GM23248 (cell line): Measurements from ENCODE around the gene DCLK2. TPM values are rescaled to one million over a fixed set of nuclear protein-coding genes. Genes with fewer than 3 reads are reported as not detected.

ENCODE experiments used
- DNase-seq: peaks from one replicate; pipeline ENCODE4 v3.0.0-alpha.2; 2015
- H2AFZ ChIP-seq: fragments of 200-600 bp; sonication (generic); 2 replicates; pipeline ENCODE4 v1.6.1; 2016; ENCODE audit warnings: antibody characterized with exemption
- H3F3A ChIP-seq: fragments of 200-600 bp; sonication (generic); 2 replicates; pipeline ENCODE4 v1.6.1; 2016; ENCODE audit warnings: mild to moderate bottlenecking, antibody characterized with exemption, mixed run types; ENCODE audit not compliant: insufficient read depth
- H3K27ac ChIP-seq: fragments of 200-600 bp; sonication (generic); 2 replicates; pipeline ENCODE4 v1.5.1; 2016; ENCODE audit warnings: mild to moderate bottlenecking
- H3K27me3 ChIP-seq: fragments of 200-600 bp; sonication (generic); replicated peaks from 2 replicates; pipeline ENCODE4 v1.6.1; 2016; ENCODE audit warnings: mild to moderate bottlenecking; ENCODE audit not compliant: insufficient read depth
- H3K36me3 ChIP-seq: fragments of 200-600 bp; sonication (generic); 2 replicates; pipeline ENCODE4 v1.6.1; 2016; ENCODE audit warnings: low read depth, mild to moderate bottlenecking
- H3K4me1 ChIP-seq: fragments of 200-600 bp; sonication (generic); 2 replicates; pipeline ENCODE4 v1.6.1; 2016; ENCODE audit warnings: mild to moderate bottlenecking; ENCODE audit not compliant: insufficient read depth
- H3K4me2 ChIP-seq: fragments of 200-600 bp; sonication (generic); one replicate; pipeline ENCODE4 v1.6.1; 2016; ENCODE audit warnings: mild to moderate bottlenecking; ENCODE audit not compliant: unreplicated experiment
- H3K4me3 ChIP-seq: fragments of 200-600 bp; sonication (generic); 2 replicates; pipeline ENCODE4 v1.5.1; 2016; ENCODE audit warnings: mild to moderate bottlenecking
- H3K79me2 ChIP-seq: fragments of 200-600 bp; sonication (generic); 2 replicates; pipeline ENCODE4 v1.6.1; 2016; ENCODE audit warnings: mild to moderate bottlenecking; ENCODE audit not compliant: insufficient read depth
- H3K9ac ChIP-seq: fragments of 200-600 bp; sonication (generic); 2 replicates; pipeline ENCODE4 v1.6.1; 2016; ENCODE audit warnings: mild to moderate bottlenecking
- H3K9me2 ChIP-seq: fragments of 200-600 bp; sonication (generic); 2 replicates; pipeline ENCODE4 v1.6.1; 2016; ENCODE audit warnings: mixed run types, mild to moderate bottlenecking, moderate library complexity; ENCODE audit not compliant: insufficient read depth
- H3K9me3 ChIP-seq: fragments of 200-600 bp; sonication (generic); one replicate; pipeline ENCODE4 v1.6.1; 2017; ENCODE audit warnings: low read depth
- H4K20me1 ChIP-seq: fragments of 200-600 bp; sonication (generic); 2 replicates; pipeline ENCODE4 v1.6.0; 2016; ENCODE audit not compliant: insufficient read depth
- EZH2 ChIP-seq: fragments of 200-600 bp; sonication (generic); IDR thresholded peaks from 2 replicates; pipeline ENCODE4 v1.6.1; 2018; ENCODE audit warnings: antibody characterized with exemption, mild to moderate bottlenecking; ENCODE audit not compliant: insufficient read depth, poor library complexity, severe bottlenecking
- EZH2phosphoT487 ChIP-seq: fragments of 200-600 bp; sonication (generic); IDR thresholded peaks from 2 replicates; pipeline ENCODE4 v1.6.1; 2018; ENCODE audit warnings: antibody characterized with exemption, moderate library complexity, mild to moderate bottlenecking, low read depth; ENCODE audit not compliant: insufficient read depth
- WGBS, 2 experiments: methylation state at CpG; one replicate each; pipeline ENCODE4 v1.1.6; 2015 to 2017; ENCODE audit warnings: low lambda C conversion rate in 2 of 2, low coverage in 1 of 2; ENCODE audit errors: missing lambda C conversion rate in 2 of 2; 5-methylcytosine and 5-hydroxymethylcytosine counted together
- in situ Hi-C: fragments of 300-500 bp; cut with MboI; formaldehyde crosslinking; loops from 2 replicates; pipeline ENCODE4 v1.15.0; 2020
- polyA plus RNA-seq: library from polyadenylated mRNA; unstranded; fragments of >200 nt; fragmentation: Nextera tagmentation; extraction: Ambion mirVana; gene quantifications from 2 replicates; pipeline ENCODE4 v1.2.1, GENCODE V29; 2016
- total RNA-seq: library from RNA; depleted of rRNA; stranded (reverse); fragments of >200 nt; shearing (Covaris generic); gene quantifications from 2 replicates; pipeline ENCODE4 v1.2.3, GENCODE V29; 2014

DCLK2 gene
- total and polyA plus RNA-seq, 2 experiments from 2014 or later, result 1.3 to 2.9 TPM

DNA sequence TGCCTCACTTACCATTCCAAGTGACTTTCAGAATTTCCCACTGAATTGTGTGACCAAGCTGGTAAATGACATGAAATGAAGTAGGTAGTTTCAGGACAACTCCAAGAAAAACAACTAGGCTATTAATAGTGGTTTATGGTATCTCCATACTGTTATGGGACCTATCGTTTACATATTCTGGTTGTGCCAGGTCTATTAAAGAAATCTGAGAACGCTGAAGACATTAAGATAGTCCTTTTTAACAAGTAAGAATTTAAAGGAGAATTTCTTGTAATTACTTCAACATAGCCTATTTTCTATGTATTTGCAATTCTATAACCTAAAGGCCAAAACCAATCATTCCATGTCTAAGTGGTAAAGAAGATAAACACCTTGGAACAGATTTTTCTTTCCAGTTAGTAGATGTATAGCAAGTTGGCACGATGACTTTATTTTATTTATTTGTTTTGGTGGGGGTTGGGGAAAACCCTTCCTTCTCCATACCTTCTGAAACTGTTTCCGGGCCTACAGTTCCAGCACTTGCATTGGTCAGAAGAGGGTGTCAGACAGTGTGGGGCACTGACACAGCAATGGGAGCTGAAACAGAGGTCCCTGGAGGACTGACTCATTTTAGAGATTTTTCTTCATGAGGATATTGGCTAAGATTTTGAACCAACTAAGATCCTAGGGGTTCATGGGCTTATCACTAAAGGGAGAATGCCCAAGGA, 7.6 kb upstream of the DCLK2 start:
- Histone ChIP-seq H3F3A (peaks cover 17% of the 10 kb centered on the region), H3K4me3 (no peak overlapping the region), H3K4me2 (no peak overlapping the region), H3K9me2 (no peaks in the 10 kb centered on the region), H3K4me1 (peaks cover 34% of the 10 kb centered on the region), H3K27me3 (no peaks in the 10 kb centered on the region), H3K9ac (no peak overlapping the region), H2AFZ (no peak overlapping the region), H4K20me1 (no peaks in the 10 kb centered on the region), H3K27ac (no peak overlapping the region; the same call in 1 of the 2 replicates), H3K79me2 (no peaks in the 10 kb centered on the region), H3K9me3 (no peaks in the 10 kb centered on the region), H3K36me3 (no peaks in the 10 kb centered on the region)
- peak; percentile 74 for DNase-seq
- no peak for TF ChIP-seq EZH2phosphoT487
- TF ChIP-seq EZH2, result no peak
- in situ Hi-C loops, result no loop called here
- 94 to 95% methylated on average over 4 of the region's 4 CpGs for WGBS, 2 experiments

DNA sequence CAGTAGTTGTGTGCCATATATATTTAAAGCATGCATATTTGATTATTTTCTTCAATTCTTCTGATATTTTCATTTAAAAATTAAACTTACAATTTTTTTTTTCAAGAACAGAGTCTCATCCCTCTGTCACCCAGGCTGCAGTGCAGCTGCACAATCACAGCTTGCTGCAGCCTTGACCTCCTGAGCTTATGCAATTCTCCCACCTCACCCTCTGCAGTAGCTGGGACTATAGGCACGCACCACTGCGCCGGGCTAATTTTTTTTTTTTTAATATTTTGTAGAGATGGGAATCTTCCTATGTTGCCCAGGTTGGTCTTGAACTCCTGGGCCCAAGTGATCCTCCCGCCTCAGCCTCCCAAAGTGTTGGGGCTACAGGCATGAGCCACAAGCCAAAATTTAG, 5.8 kb upstream of the DCLK2 start:
- TF ChIP-seq EZH2phosphoT487, result no peak
- TF ChIP-seq EZH2, result no peak
- WGBS, 2 experiments, result 98 to 100% methylated on average over 4 of the region's 4 CpGs
- H3K79me2 ChIP-seq, result no peaks in the 10 kb centered on the region
- no peaks in the 10 kb centered on the region for H3K9me3 ChIP-seq
- H3K9ac ChIP-seq, result peak overlapping the region; percentile 23; the same call in 1 of the 2 replicates
- peaks cover 34% of the 10 kb centered on the region for H3K4me1 ChIP-seq
- H3K9me2 ChIP-seq, result no peaks in the 10 kb centered on the region
- H2AFZ ChIP-seq, result no peak overlapping the region
- in situ Hi-C loops, result no loop called here
- no peak for DNase-seq
- H3F3A ChIP-seq, result peaks cover 17% of the 10 kb centered on the region
- H3K4me3 ChIP-seq, result no peak overlapping the region
- no peaks in the 10 kb centered on the region for H3K27me3 ChIP-seq
- no peaks in the 10 kb centered on the region for H4K20me1 ChIP-seq
- no peaks in the 10 kb centered on the region for H3K36me3 ChIP-seq
- H3K4me2 ChIP-seq, result peak overlapping the region; percentile 53
- H3K27ac ChIP-seq, result peak overlapping the region; percentile 57

GRCh38 chr4:150072906-150073714, 5.1 kb upstream of the DCLK2 start:
- Histone ChIP-seq H2AFZ (no peak overlapping the region), H3K9me3 (no peaks in the 10 kb centered on the region), H3K9me2 (no peaks in the 10 kb centered on the region), H3K36me3 (no peaks in the 10 kb centered on the region), H3K79me2 (no peaks in the 10 kb centered on the region), H3F3A (peaks cover 17% of the 10 kb centered on the region), H3K4me2 (peak overlapping the region; percentile 53), H3K4me1 (peaks cover 34% of the 10 kb centered on the region), H3K4me3 (no peak overlapping the region), H4K20me1 (no peaks in the 10 kb centered on the region), H3K9ac (peak overlapping the region; percentile 23), H3K27ac (peak overlapping the region; percentile 57), H3K27me3 (no peaks in the 10 kb centered on the region)
- TF ChIP-seq EZH2phosphoT487 (no peak), EZH2 (no peak)
- in situ Hi-C loops, result no loop called here
- DNase-seq, result peak; percentile 94
- WGBS, 2 experiments, result 31 to 33% methylated on average over 2 of the region's 2 CpGs

DNA sequence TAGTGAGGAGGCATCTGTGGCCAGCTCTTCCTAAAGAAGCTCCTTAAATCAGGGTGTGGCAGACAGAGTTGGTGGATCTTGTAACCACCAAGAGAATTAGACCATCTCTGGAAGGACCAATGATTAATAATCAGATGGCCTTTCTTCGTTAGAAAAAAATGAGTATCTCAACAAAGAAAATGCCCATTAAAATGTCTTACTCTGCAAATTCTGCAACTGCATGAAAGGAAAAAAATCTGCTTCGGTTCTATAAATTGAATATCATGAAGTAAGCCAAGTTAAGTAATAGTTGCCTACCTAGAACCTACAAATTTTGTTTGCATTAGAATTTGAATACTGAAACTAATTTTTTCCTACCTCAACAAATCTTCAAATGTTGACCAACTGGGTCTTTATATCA, 4.2 kb upstream of the DCLK2 start:
- no peaks in the 10 kb centered on the region for H4K20me1 ChIP-seq
- no peaks in the 10 kb centered on the region for H3K9me3 ChIP-seq
- H3K9me2 ChIP-seq, result no peaks in the 10 kb centered on the region
- H3K79me2 ChIP-seq, result no peaks in the 10 kb centered on the region
- WGBS, 2 experiments, result 94 to 96% methylated on average over 2 of the region's 2 CpGs
- H3K4me3 ChIP-seq, result no peak overlapping the region
- no peak overlapping the region for H2AFZ ChIP-seq
- no peaks in the 10 kb centered on the region for H3K36me3 ChIP-seq
- peaks cover 34% of the 10 kb centered on the region for H3K4me1 ChIP-seq
- TF ChIP-seq EZH2phosphoT487 (no peak), EZH2 (no peak)
- H3F3A ChIP-seq, result peaks cover 17% of the 10 kb centered on the region
- in situ Hi-C loops, result no loop called here
- H3K27me3 ChIP-seq, result no peaks in the 10 kb centered on the region
- H3K4me2 ChIP-seq, result peak overlapping the region; percentile 53
- no peak overlapping the region for H3K9ac ChIP-seq
- H3K27ac ChIP-seq, result no peak overlapping the region
- DNase-seq, result no peak
